GM12864 (cell line): Measurements from ENCODE around the gene CYRIA.

Source experiments
- DNase-seq: peaks from one replicate; pipeline ENCODE4 v3.0.0-alpha.2; 2011; ENCODE audit warnings: low read depth
- H3K4me3 ChIP-seq: 2 replicates; pipeline ENCODE4 v1.5.1; 2011; ENCODE audit warnings: mild to moderate bottlenecking, low read depth, low read length, control low read depth
- CTCF ChIP-seq: IDR thresholded peaks from 2 replicates; pipeline ENCODE4 v1.5.1; 2011; ENCODE audit warnings: low read depth, mild to moderate bottlenecking, moderate library complexity, low read length, control low read depth, inconsistent platforms; ENCODE audit errors: missing control alignments

Gene CYRIA

GRCh38 chr2:16619576-16620245, 45.9 kb downstream of the CYRIA start:
- no peak overlapping the region for H3K4me3 ChIP-seq
- no peak for DNase-seq
- TF ChIP-seq CTCF: no peak

- DNase-seq: no peak
Observed at GRCh38 chr2:16617282-16618266, 48.1 kb downstream of the CYRIA start.

More at GRCh38 chr2:16617282-16618266, 48.1 kb downstream of the CYRIA start:
- no peak overlapping the region for H3K4me3 ChIP-seq
- peak; percentile 27 for TF ChIP-seq CTCF
